WTC11 (cell line): ENCODE results near the gene CHD6. TPM values are rescaled to one million over a fixed set of nuclear protein-coding genes. Genes with fewer than 3 reads are reported as not detected.

Experiments
- ATAC-seq: fragments of 200-7000 bp; cut with Tn5 transposase; 2 replicates; pipeline ENCODE4 v1.10.0; 2021; ENCODE audit warnings: mild to moderate bottlenecking, moderate library complexity
- CTCF ChIA-PET: fragments of 300-600 bp; sonication (Branson Sonifier 250); formaldehyde crosslinking; loops from one replicate; lab custom pipeline; 2021; ENCODE audit warnings: antibody characterized with exemption; lab: Charles Lee
- POLR2A ChIA-PET: fragments of 350-600 bp; sonication (Branson Sonifier 250); formaldehyde crosslinking; loops from one replicate; lab custom pipeline; 2021; ENCODE audit warnings: antibody characterized with exemption; lab: Charles Lee
- DNase-seq: peaks from one replicate; pipeline ENCODE4 v3.0.0; 2021; ENCODE audit warnings: low spot score
- H3K27ac Mint-ChIP-seq: 2 replicates; pipeline ENCODE4 v1.8.0; 2021; ENCODE audit warnings: mixed read lengths
- H3K27me3 Mint-ChIP-seq: 2 replicates; pipeline ENCODE4 v1.8.0; 2021; ENCODE audit warnings: low read depth, mild to moderate bottlenecking, moderate library complexity, mixed read lengths
- H3K36me3 Mint-ChIP-seq: 2 replicates; pipeline ENCODE4 v1.8.0; 2021; ENCODE audit warnings: mixed read lengths
- H3K4me1 Mint-ChIP-seq: 2 replicates; pipeline ENCODE4 v1.8.0; 2022; ENCODE audit warnings: mixed read lengths
- H3K4me3 Mint-ChIP-seq: 2 replicates; pipeline ENCODE4 v1.8.0; 2021; ENCODE audit warnings: mild to moderate bottlenecking, moderate library complexity, mixed read lengths
- H3K9me3 Mint-ChIP-seq: 2 replicates; pipeline ENCODE4 v1.8.0; 2021; ENCODE audit warnings: mixed read lengths
- ATF1 ChIP-seq: sonication (generic); formaldehyde crosslinking; IDR thresholded peaks from 2 replicates; pipeline ENCODE4 v1.8.1; 2023; ENCODE audit warnings: mild to moderate bottlenecking, moderate library complexity, missing genetic modification reagents
- GRHL2 ChIP-seq: fragments of 250-450 bp; sonication (Bioruptor Pico); IDR thresholded peaks from 2 replicates; pipeline ENCODE4 v1.8.0; 2022; ENCODE audit warnings: mild to moderate bottlenecking, moderate library complexity; ENCODE audit not compliant: insufficient replicate concordance, severe bottlenecking
- GTF2I ChIP-seq: fragments of 250-450 bp; sonication (Bioruptor Pico); conservative IDR thresholded peaks from 2 replicates; pipeline ENCODE4 v1.4.0; 2021; ENCODE audit warnings: mild to moderate bottlenecking
- KAT7 ChIP-seq: sonication (generic); formaldehyde crosslinking; IDR thresholded peaks from 2 replicates; pipeline ENCODE4 v1.8.1; 2023; ENCODE audit warnings: missing genetic modification reagents, mild to moderate bottlenecking, borderline replicate concordance
- MYBL2 ChIP-seq: sonication (generic); formaldehyde crosslinking; IDR thresholded peaks from 2 replicates; pipeline ENCODE4 v1.8.1; 2023; ENCODE audit warnings: mild to moderate bottlenecking, moderate library complexity, missing genetic modification reagents
- NFE2L1 ChIP-seq: sonication (generic); formaldehyde crosslinking; IDR thresholded peaks from 2 replicates; pipeline ENCODE4 v1.8.1; 2023; ENCODE audit warnings: missing genetic modification reagents
- NR1H2 ChIP-seq: sonication (generic); formaldehyde crosslinking; IDR thresholded peaks from 2 replicates; pipeline ENCODE4 v1.9.0; 2021; ENCODE audit warnings: mild to moderate bottlenecking, moderate library complexity, missing genetic modification reagents
- PRRX2 ChIP-seq: fragments of 250-450 bp; sonication (Bioruptor Pico); IDR thresholded peaks from 2 replicates; pipeline ENCODE4 v1.8.0; 2021; ENCODE audit warnings: mild to moderate bottlenecking
- RELA ChIP-seq: sonication (generic); formaldehyde crosslinking; IDR thresholded peaks from 2 replicates; pipeline ENCODE4 v1.8.1; 2022; ENCODE audit warnings: missing genetic modification reagents, mild to moderate bottlenecking, borderline replicate concordance
- ZNF138 ChIP-seq: sonication (generic); formaldehyde crosslinking; conservative IDR thresholded peaks from 2 replicates; pipeline ENCODE4 v1.8.1; 2022; ENCODE audit warnings: mild to moderate bottlenecking, moderate library complexity, missing genetic modification reagents
- ZNF219 ChIP-seq: sonication (generic); formaldehyde crosslinking; IDR thresholded peaks from 2 replicates; pipeline ENCODE4 v1.8.0; 2023; ENCODE audit warnings: missing genetic modification reagents, mild to moderate bottlenecking, borderline replicate concordance
- total RNA-seq: library from RNA; stranded (reverse); gene quantifications from 3 replicates; pipeline ENCODE4 v1.2.3, GENCODE V29; 2021
- TF ChIP-seq, protein P1 (sequence below): sonication (generic); formaldehyde crosslinking; IDR thresholded peaks from 2 replicates; pipeline ENCODE4 v1.8.1; 2023; ENCODE audit warnings: mild to moderate bottlenecking, missing genetic modification reagents
- TF ChIP-seq, protein P2 (sequence below): sonication (generic); formaldehyde crosslinking; IDR thresholded peaks from 2 replicates; pipeline ENCODE4 v1.8.1; 2022; ENCODE audit warnings: mild to moderate bottlenecking, missing genetic modification reagents, moderate library complexity, borderline replicate concordance
- TF ChIP-seq, protein P3 (sequence below): sonication (generic); formaldehyde crosslinking; IDR thresholded peaks from 2 replicates; pipeline ENCODE4 v1.8.0; 2022; ENCODE audit warnings: missing genetic modification reagents
- TF ChIP-seq, protein P4 (sequence below): fragments of 250-450 bp; sonication (Bioruptor Pico); conservative IDR thresholded peaks from 2 replicates; pipeline ENCODE4 v1.9.0; 2021; ENCODE audit warnings: mild to moderate bottlenecking
- TF ChIP-seq, protein P5 (sequence below): sonication (generic); formaldehyde crosslinking; IDR thresholded peaks from 2 replicates; pipeline ENCODE4 v1.8.0; 2022; ENCODE audit warnings: mild to moderate bottlenecking, missing genetic modification reagents
- TF ChIP-seq, protein P6 (sequence below): sonication (generic); formaldehyde crosslinking; conservative IDR thresholded peaks from 2 replicates; pipeline ENCODE4 v1.8.1; 2023; ENCODE audit warnings: mild to moderate bottlenecking, low read depth, missing genetic modification reagents, moderate library complexity

Gene CHD6
- total RNA-seq, 1 experiment from 2014 or later = 52.1 TPM

DNA sequence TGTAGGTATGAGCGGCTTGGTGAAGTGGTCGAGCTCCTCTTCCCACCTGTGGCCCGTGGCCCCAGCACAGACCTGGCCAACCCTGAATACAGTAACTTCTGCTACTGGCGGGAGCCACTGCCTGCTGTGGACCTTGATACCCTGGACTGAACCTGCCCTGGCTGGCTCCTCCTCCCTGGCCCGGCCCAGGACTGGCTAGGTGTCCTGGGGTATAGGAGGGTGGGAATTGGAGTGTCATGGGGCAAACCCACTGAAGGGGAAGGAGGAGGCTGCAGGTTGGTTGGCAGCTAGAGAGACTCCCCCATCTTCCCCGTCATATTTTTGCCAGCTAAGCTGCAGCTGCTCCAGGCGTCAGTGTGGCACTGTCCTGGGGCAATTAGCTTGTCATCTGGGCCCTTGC, 259.5 kb downstream of the CHD6 start (continued):
- TF ChIP-seq GTF2I (CRISPR knock-in tag) = no peak
- no peak for TF ChIP-seq MYBL2 (CRISPR knock-in tag)

DNA sequence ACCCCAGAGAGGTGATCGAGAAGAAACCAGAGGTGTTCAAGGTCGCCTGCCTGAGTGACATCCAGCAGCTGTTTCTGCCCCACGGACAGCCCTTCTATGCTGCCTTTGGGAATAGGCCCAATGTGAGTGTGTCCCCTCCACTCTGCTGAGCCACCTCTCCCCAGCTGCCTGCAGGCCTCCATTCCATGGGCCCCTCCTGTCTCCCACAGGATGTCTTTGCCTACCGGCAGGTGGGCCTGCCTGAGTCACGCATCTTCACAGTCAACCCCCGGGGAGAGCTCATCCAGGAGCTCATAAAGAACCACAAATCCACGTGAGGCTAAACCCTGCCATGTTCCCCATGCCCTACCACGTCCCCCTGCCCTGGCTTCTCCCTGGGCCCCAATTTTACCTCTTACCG, 259.9 kb downstream of the CHD6 start:
- POLR2A ChIA-PET = no interaction called here
- Mint-ChIP-seq H3K27ac (no peak overlapping the region), H3K36me3 (no peaks in the 10 kb centered on the region), H3K9me3 (no peaks in the 10 kb centered on the region), H3K4me1 (no peaks in the 10 kb centered on the region), H3K27me3 (no peaks in the 10 kb centered on the region), H3K4me3 (no peak overlapping the region)
- ATAC-seq = no peak
- CTCF ChIA-PET = interaction anchor here (0.6 to 1.9 kb wide), 10 partner anchors 18 to 223 kb away, joined by 3 to 17 read pairs (median 3); partner anchors contain the start of gene LPIN3
- no peak for DNase-seq
- TF ChIP-seq ZNF138 (CRISPR knock-in tag) = no peak
- no peak for TF ChIP-seq NFE2L1 (CRISPR knock-in tag)
- TF ChIP-seq ATF1 (CRISPR knock-in tag) = no peak
- TF ChIP-seq, protein P1, sequence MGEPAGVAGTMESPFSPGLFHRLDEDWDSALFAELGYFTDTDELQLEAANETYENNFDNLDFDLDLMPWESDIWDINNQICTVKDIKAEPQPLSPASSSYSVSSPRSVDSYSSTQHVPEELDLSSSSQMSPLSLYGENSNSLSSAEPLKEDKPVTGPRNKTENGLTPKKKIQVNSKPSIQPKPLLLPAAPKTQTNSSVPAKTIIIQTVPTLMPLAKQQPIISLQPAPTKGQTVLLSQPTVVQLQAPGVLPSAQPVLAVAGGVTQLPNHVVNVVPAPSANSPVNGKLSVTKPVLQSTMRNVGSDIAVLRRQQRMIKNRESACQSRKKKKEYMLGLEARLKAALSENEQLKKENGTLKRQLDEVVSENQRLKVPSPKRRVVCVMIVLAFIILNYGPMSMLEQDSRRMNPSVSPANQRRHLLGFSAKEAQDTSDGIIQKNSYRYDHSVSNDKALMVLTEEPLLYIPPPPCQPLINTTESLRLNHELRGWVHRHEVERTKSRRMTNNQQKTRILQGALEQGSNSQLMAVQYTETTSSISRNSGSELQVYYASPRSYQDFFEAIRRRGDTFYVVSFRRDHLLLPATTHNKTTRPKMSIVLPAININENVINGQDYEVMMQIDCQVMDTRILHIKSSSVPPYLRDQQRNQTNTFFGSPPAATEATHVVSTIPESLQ (CRISPR knock-in tag) = no peak
- TF ChIP-seq, protein P2, sequence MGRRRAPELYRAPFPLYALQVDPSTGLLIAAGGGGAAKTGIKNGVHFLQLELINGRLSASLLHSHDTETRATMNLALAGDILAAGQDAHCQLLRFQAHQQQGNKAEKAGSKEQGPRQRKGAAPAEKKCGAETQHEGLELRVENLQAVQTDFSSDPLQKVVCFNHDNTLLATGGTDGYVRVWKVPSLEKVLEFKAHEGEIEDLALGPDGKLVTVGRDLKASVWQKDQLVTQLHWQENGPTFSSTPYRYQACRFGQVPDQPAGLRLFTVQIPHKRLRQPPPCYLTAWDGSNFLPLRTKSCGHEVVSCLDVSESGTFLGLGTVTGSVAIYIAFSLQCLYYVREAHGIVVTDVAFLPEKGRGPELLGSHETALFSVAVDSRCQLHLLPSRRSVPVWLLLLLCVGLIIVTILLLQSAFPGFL (CRISPR knock-in tag) = no peak
- TF ChIP-seq, protein P3, sequence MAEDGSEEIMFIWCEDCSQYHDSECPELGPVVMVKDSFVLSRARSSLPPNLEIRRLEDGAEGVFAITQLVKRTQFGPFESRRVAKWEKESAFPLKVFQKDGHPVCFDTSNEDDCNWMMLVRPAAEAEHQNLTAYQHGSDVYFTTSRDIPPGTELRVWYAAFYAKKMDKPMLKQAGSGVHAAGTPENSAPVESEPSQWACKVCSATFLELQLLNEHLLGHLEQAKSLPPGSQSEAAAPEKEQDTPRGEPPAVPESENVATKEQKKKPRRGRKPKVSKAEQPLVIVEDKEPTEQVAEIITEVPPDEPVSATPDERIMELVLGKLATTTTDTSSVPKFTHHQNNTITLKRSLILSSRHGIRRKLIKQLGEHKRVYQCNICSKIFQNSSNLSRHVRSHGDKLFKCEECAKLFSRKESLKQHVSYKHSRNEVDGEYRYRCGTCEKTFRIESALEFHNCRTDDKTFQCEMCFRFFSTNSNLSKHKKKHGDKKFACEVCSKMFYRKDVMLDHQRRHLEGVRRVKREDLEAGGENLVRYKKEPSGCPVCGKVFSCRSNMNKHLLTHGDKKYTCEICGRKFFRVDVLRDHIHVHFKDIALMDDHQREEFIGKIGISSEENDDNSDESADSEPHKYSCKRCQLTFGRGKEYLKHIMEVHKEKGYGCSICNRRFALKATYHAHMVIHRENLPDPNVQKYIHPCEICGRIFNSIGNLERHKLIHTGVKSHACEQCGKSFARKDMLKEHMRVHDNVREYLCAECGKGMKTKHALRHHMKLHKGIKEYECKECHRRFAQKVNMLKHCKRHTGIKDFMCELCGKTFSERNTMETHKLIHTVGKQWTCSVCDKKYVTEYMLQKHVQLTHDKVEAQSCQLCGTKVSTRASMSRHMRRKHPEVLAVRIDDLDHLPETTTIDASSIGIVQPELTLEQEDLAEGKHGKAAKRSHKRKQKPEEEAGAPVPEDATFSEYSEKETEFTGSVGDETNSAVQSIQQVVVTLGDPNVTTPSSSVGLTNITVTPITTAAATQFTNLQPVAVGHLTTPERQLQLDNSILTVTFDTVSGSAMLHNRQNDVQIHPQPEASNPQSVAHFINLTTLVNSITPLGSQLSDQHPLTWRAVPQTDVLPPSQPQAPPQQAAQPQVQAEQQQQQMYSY (CRISPR knock-in tag) = no peak
- TF ChIP-seq PRRX2 (CRISPR knock-in tag) = no peak
- TF ChIP-seq KAT7 (CRISPR knock-in tag) = no peak
- no peak for TF ChIP-seq NR1H2 (CRISPR knock-in tag)
- TF ChIP-seq, protein P4, sequence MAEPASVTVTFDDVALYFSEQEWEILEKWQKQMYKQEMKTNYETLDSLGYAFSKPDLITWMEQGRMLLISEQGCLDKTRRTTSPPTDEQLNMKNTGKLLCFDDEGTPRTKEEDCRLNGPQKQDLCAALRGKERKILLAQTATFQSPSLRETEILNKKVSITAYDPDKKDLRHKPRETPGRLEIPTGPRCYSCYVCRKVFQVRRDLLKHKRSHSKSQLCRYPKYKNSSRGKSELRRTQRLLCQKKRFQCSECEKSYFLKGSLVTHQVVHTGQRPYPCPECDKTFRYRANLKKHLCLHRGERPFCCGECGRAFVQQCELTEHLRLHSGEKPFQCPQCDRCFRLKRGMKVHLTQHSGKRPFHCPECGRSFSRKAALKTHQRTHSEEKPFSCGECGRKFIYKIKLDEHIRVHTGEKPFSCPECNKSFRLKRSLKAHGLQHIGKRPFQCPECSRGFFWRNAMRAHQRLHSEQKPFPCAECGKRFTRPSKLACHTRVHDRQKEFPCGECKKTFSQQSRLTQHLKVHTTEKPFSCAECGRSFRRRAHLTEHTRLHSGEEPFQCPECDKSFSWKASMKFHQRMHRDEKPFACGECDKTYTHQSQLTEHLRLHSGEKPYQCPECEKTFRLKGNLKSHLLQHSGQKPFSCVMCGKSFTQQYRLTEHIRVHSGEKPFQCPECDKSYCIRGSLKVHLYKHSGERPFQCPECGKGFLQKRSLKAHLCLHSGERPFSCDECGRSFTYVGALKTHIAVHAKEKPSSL (CRISPR knock-in tag) = no peak
- TF ChIP-seq RELA (CRISPR knock-in tag) = no peak
- TF ChIP-seq GRHL2 (CRISPR knock-in tag) = no peak
- TF ChIP-seq, protein P5, sequence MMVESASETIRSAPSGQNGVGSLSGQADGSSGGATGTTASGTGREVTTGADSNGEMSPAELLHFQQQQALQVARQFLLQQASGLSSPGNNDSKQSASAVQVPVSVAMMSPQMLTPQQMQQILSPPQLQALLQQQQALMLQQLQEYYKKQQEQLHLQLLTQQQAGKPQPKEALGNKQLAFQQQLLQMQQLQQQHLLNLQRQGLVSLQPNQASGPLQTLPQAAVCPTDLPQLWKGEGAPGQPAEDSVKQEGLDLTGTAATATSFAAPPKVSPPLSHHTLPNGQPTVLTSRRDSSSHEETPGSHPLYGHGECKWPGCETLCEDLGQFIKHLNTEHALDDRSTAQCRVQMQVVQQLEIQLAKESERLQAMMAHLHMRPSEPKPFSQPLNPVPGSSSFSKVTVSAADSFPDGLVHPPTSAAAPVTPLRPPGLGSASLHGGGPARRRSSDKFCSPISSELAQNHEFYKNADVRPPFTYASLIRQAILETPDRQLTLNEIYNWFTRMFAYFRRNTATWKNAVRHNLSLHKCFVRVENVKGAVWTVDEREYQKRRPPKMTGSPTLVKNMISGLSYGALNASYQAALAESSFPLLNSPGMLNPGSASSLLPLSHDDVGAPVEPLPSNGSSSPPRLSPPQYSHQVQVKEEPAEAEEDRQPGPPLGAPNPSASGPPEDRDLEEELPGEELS (CRISPR knock-in tag) = no peak
- TF ChIP-seq, protein P6, sequence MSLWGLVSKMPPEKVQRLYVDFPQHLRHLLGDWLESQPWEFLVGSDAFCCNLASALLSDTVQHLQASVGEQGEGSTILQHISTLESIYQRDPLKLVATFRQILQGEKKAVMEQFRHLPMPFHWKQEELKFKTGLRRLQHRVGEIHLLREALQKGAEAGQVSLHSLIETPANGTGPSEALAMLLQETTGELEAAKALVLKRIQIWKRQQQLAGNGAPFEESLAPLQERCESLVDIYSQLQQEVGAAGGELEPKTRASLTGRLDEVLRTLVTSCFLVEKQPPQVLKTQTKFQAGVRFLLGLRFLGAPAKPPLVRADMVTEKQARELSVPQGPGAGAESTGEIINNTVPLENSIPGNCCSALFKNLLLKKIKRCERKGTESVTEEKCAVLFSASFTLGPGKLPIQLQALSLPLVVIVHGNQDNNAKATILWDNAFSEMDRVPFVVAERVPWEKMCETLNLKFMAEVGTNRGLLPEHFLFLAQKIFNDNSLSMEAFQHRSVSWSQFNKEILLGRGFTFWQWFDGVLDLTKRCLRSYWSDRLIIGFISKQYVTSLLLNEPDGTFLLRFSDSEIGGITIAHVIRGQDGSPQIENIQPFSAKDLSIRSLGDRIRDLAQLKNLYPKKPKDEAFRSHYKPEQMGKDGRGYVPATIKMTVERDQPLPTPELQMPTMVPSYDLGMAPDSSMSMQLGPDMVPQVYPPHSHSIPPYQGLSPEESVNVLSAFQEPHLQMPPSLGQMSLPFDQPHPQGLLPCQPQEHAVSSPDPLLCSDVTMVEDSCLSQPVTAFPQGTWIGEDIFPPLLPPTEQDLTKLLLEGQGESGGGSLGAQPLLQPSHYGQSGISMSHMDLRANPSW (CRISPR knock-in tag) = no peak
- no peak for TF ChIP-seq ZNF219
